HPDE6-E6E7 (cell line): ENCODE measurements around the gene CACNG3.

Source experiments
- DNase-seq: peaks from one replicate; pipeline ENCODE4 v3.0.0; 2011; ENCODE audit warnings: missing footprints; ENCODE audit errors: extremely low spot score

The CACNG3 gene

DNA sequence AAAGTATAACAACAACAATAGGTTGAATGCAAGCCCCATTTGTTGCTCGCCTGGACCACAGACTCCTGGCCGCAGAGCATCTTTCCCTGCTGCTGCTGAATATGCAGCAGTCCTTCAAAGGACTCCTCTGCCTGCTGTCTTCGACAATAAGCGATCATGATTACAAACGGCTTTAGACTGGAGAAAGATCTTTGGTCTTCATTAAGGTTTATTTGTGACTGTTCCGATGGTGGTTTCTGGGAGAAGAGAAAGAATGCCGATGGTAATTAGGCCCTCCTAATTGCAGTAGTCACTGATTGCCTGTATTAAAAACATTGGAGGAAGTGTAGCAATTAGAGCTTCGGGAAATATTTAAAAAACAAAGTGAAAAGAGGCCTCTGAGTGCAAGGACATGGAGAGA is 138.2 kb downstream of the CACNG3 start:
- no peak for DNase-seq

DNA sequence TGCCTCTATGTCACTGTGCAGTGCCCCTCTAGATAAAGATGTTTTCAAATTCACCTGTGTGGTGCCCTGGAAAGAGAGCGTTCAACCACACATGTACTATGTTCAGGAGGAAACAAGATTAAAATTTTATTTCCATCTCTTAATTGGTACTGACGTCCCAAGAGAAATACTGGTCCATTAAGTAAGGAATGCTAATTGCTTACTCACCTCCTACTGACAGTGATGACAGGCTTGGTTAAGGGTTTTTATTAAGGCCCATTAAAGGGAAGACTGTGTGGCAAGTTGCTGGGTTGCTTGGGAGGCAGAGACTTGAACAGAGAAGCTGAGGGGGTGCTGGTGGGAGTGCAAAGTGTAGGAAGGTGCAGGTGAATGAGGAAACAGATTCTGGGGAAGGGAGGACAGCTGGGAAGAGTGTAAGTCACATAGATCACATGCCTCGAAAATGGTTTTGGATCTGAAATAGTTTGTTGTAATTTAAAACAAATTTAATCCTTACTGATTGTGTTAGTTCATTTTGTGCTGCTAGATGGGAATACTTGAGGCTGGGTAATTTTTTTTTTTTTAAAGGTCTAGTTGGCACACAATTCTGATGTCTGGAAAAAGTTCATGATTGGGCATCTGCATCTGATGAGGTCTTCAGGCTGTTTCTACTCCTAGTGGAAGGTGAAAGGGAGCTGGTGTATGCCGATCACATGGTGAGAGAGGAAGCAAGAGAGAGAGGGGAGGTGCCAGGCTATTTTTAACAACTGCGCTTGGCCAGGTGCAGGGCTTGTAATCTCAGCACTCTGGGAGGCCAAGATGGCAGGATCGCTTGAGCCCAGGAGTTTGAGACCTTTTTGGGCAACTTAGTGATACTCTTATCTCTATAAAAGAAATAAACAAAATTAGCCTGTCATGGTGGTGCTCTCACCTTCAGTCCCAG is 140.5 kb downstream of the CACNG3 start:
- DNase-seq: no peak

DNA sequence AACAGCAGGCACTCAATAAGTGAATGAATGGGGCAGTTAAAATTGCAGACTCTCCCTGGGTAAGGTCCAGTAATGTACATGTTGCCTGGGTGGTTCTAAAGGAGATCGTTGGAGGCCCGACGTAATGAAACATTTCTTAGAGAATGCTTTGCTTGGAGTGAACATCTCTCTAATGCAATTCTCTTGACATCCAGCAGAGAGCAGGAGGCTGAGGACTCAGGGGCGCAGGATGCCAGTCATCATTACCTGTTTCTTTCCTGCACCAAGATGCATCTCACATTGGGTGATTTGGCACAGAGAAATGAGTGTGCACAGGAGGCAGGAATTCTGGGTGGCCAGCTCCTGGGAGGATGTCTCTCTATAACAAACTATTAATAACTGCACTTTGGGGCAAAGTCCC is 152.9 kb downstream of the CACNG3 start:
- DNase-seq: no peak
